Activated naive CD4-positive, alpha-beta T cell treated with anti-CD3 and anti-CD28 coated beads, Interleukin-2, amount 10 ng/mL, durations not matched to agents 5 hours and 36 hours (primary cell): ENCODE measurements around the gene MALRD1. TPM values are rescaled to one million over a fixed set of nuclear protein-coding genes. Genes with fewer than 3 reads are reported as not detected.

Experiments
- total RNA-seq, 2 experiments: library from RNA; stranded (reverse); gene quantifications; one replicate each; pipeline ENCODE4 v1.2.3, GENCODE V29; 2021

Gene MALRD1
- total RNA-seq = not detected

DNA sequence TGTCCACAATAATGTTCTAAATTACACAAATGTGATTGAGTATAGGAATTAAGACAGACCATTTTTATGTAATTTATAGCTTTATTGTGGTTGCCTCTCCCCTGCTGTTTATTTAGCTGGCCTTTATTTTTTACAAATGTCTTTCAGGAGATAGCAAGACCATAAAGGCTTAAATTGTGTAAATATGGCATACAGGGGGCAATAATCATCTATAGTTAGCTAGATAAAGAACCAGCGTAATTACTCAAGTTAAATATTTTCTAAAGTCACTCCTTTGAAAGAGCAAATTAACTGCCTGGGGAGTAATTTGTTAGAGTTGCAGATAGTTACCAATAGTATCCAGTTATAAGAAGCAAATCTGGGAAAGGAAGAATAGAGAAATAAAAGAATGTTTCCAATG, at the start of gene MALRD1:
MALRD1 (plus strand) TSS at position 313 of the 400 bp plus-strand sequence. CDS start 138 bp downstream, outside the sequence.

